Measurements from ENCODE around the gene SVEP1.

SVEP1 gene

DNA sequence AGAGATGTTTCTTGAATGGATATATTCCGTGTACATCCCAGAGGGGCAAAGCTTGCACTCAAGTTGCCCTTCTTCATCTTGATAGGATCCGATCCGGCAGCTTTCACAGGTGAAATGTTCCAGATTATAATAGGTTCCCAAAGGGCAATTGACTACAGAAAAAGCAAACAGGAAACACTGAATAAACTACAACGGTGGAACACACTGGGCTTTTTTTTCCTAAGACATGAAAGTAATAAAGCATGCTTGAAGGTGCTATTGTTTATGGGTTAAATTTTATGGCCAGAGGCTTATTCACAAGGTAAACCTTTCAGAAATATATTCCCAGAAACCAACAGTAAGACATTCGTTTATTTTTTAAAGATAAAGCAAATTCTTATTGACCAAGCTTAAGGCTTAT is 110.6 kb downstream of the SVEP1 start:
- H3K9ac ChIP-seq (ENCODE audit: low read length) = no peak overlapping the region
- no peaks in the 10 kb centered on the region for H3K4me1 ChIP-seq (ENCODE audit: insufficient read depth, low read length, severe bottlenecking)
- H3K9me2 ChIP-seq (ENCODE audit: low read depth, low read length) = no peaks in the 10 kb centered on the region
- no peaks in the 10 kb centered on the region for H3K36me3 ChIP-seq (ENCODE audit: insufficient read depth, low read length)
- no peaks in the 10 kb centered on the region for H4K20me1 ChIP-seq (ENCODE audit: insufficient read depth, low read length)
- H2AFZ ChIP-seq (ENCODE audit: low read length) = no peak overlapping the region
- H3K4me2 ChIP-seq (ENCODE audit: low read length) = no peak overlapping the region
- TF ChIP-seq, protein P1, sequence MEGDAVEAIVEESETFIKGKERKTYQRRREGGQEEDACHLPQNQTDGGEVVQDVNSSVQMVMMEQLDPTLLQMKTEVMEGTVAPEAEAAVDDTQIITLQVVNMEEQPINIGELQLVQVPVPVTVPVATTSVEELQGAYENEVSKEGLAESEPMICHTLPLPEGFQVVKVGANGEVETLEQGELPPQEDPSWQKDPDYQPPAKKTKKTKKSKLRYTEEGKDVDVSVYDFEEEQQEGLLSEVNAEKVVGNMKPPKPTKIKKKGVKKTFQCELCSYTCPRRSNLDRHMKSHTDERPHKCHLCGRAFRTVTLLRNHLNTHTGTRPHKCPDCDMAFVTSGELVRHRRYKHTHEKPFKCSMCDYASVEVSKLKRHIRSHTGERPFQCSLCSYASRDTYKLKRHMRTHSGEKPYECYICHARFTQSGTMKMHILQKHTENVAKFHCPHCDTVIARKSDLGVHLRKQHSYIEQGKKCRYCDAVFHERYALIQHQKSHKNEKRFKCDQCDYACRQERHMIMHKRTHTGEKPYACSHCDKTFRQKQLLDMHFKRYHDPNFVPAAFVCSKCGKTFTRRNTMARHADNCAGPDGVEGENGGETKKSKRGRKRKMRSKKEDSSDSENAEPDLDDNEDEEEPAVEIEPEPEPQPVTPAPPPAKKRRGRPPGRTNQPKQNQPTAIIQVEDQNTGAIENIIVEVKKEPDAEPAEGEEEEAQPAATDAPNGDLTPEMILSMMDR (IDR thresholded peaks at IDR 0.05; ENCODE audit: low read length) = no peak
- TF ChIP-seq EZH2 (IDR thresholded peaks at IDR 0.05; ENCODE audit: borderline replicate concordance, low read length) = no peak
- H3K4me3 ChIP-seq (ENCODE audit: low read depth, low read length, poor library complexity, severe bottlenecking) = no peak overlapping the region
- no peaks in the 10 kb centered on the region for H3K79me2 ChIP-seq (ENCODE audit: insufficient read depth, low read length)
- no peak overlapping the region for H3K27ac ChIP-seq (ENCODE audit: low read depth, low read length, poor library complexity, severe bottlenecking)
- no peaks in the 10 kb centered on the region for H3F3A ChIP-seq (ENCODE audit: insufficient read depth, low read length)
- H3K27me3 ChIP-seq (ENCODE audit: insufficient read depth, low read length) = no peaks in the 10 kb centered on the region
- no peaks in the 10 kb centered on the region for H3K9me3 ChIP-seq (ENCODE audit: low read length)

DNA sequence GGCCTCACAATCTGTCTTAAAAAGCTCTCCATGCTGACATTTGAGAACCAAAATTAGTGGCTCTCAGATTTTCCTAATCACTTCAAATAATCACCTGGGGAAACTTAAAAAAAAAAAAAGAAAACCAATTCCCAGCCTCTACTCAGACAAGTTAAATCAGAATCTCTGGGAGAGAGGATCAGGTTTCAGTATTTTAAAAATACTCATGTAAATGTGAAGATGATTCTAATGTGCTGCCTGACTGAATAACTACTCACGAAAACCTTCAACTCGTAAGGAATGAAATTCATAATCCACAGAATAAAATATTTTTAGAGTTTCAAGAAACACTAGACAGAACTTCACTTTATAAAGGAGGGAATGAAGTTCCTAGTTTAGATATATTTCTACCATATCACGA is 114.4 kb downstream of the SVEP1 start:
- Histone ChIP-seq H3K4me2 (ENCODE audit: low read length) (no peak overlapping the region), H3K36me3 (ENCODE audit: insufficient read depth, low read length) (no peaks in the 10 kb centered on the region), H3K9me3 (ENCODE audit: low read length) (no peaks in the 10 kb centered on the region), H3K4me1 (ENCODE audit: insufficient read depth, low read length, severe bottlenecking) (no peaks in the 10 kb centered on the region), H3K27ac (ENCODE audit: low read depth, low read length, poor library complexity, severe bottlenecking) (no peak overlapping the region), H4K20me1 (ENCODE audit: insufficient read depth, low read length) (no peaks in the 10 kb centered on the region), H2AFZ (ENCODE audit: low read length) (no peak overlapping the region), H3K79me2 (ENCODE audit: insufficient read depth, low read length) (no peaks in the 10 kb centered on the region), H3K4me3 (ENCODE audit: low read depth, low read length, poor library complexity, severe bottlenecking) (no peak overlapping the region), H3K9ac (ENCODE audit: low read length) (no peak overlapping the region), H3F3A (ENCODE audit: insufficient read depth, low read length) (no peaks in the 10 kb centered on the region), H3K27me3 (ENCODE audit: insufficient read depth, low read length) (no peaks in the 10 kb centered on the region), H3K9me2 (ENCODE audit: low read depth, low read length) (no peaks in the 10 kb centered on the region)
- TF ChIP-seq EZH2 (IDR thresholded peaks at IDR 0.05; ENCODE audit: borderline replicate concordance, low read length) = no peak
- TF ChIP-seq, protein P1 (IDR thresholded peaks at IDR 0.05; ENCODE audit: low read length) = no peak

DNA sequence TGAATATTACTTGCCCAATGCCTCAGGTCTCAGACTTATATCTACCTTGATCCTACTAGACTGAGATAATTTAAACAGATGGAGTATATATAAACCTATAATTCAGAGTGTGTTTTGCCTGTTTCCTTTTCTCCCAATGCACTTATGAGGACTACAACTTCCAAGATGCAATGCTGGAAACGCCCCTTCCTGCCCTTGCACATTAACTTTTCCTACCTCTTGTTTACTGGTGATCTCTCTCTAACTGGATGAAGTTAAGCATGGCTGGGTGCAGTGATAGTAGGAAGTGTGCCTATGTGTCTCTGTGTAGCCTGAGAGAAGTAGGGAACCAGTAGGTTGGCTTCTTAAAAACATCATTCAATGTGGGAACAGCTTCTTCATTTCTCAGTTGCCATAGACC is 115.2 kb downstream of the SVEP1 start:
- Histone ChIP-seq H3K4me2 (ENCODE audit: low read length) (no peak overlapping the region), H2AFZ (ENCODE audit: low read length) (no peak overlapping the region), H3K9ac (ENCODE audit: low read length) (no peak overlapping the region), H3K27ac (ENCODE audit: low read depth, low read length, poor library complexity, severe bottlenecking) (no peak overlapping the region), H3F3A (ENCODE audit: insufficient read depth, low read length) (no peaks in the 10 kb centered on the region), H4K20me1 (ENCODE audit: insufficient read depth, low read length) (no peaks in the 10 kb centered on the region), H3K27me3 (ENCODE audit: insufficient read depth, low read length) (no peaks in the 10 kb centered on the region), H3K36me3 (ENCODE audit: insufficient read depth, low read length) (no peaks in the 10 kb centered on the region), H3K79me2 (ENCODE audit: insufficient read depth, low read length) (no peaks in the 10 kb centered on the region), H3K4me1 (ENCODE audit: insufficient read depth, low read length, severe bottlenecking) (no peaks in the 10 kb centered on the region), H3K4me3 (ENCODE audit: low read depth, low read length, poor library complexity, severe bottlenecking) (no peak overlapping the region), H3K9me2 (ENCODE audit: low read depth, low read length) (no peaks in the 10 kb centered on the region), H3K9me3 (ENCODE audit: low read length) (no peaks in the 10 kb centered on the region)
- TF ChIP-seq, protein P1 (IDR thresholded peaks at IDR 0.05; ENCODE audit: low read length) = no peak
- no peak for TF ChIP-seq EZH2 (IDR thresholded peaks at IDR 0.05; ENCODE audit: borderline replicate concordance, low read length)

Data from OCI-LY1 (cell line).